Activated CD4-positive, alpha-beta T cell treated with anti-CD3 and anti-CD28 coated beads, Interleukin-2, Interleukin-6, amounts not matched to agents 100 ng/mL and 50 ng/mL, durations not matched to agents 16 hours and 8 hours (primary cell): ENCODE measurements around the gene ANKRD66.
"Not testable (repeated sequence)": the region's sequence is repeated elsewhere in the genome, so short reads cannot be mapped to it uniquely, and the experiment has no call there.

Experiments
- DNase-seq: peaks from one replicate; pipeline ENCODE4 v3.0.0-alpha.2; 2020

ANKRD66 gene

DNA sequence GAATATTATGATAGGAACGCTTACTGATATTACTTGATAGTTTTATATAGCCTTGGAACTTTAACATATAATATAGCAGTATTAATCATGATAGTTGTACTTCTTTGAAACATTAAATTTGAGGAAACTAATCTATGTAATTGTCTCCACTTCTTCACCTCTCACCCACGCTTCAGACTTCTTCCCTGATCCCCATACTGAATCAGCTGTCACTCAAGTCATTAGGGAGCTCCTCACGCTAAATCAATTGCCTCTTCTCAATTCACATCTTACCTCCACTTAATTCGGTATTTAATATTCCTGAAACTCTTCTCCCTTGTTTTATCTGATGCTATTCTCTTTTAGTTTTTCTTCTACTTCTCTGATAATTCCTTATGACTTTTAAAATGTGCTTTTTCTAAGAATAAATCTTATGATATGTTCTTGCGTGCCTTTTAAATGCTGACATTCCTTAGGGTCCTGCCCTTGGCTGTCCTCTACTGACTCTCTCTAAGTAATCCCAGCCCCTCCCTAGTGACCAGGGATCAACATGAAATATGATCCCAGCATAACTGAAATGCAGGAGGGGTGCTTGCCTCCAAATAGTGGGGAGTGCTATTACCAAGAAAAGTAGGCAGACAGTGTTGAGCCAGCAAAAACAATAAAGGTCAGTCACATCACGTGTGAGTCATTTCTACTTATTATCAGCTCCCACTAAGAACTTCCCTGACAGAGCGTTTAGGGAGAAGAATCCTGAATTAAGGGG, 9.9 kb downstream of the ANKRD66 start:
- DNase-seq: no peak

DNA sequence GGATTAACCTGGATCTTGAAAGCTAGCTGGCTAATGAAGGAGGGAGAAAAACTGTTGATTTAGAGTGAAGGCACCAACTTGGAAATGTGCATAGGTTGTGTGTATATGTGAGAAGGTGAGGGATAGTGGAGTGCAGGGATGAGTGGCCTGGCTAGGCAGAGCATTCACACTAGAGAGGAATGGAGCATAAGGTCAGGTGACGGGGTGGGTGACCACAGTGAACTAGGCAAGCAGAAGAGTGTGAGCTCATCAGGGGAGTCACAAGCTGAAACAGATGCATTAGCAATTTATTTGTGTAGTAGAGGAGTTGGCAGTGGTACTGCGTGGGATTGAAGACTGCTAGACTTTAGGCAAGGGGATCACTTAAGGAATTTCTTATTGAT, 10.5 kb downstream of the ANKRD66 start:
- no peak for DNase-seq

DNA sequence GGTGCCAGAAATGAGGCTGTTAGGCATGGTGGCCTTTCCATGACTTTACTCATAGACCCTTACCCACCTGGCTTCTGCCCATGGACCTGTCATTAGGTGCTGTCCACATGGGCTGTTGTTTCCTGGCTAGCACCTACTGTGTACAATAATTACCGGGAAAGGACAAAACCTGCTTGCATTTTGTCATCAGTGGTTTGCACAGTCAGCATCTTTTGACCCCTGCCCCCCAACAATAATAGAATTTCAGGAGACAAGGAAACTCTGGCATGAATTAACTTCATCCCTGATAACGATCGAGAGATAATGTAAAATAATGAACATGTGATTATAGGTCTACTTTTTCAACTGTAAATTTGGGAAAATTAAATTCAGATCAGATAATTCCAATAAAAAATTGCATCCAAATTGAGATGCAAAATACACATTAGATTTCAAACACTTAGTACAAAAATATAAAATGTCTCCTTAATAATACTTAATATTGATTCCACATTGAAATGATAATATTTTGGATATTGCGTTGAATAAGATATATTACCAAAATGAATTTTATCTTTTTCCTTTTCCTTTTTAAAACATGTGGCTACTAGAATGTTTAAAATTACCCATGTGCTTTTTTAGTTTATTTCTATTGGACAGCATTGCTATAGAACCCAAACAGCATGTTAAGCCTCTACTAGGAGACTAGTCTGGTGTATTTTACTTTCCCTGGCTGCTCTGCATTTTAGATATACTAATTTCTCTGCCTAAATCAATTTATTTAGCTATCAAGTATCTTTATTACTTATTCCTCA, 12.4 kb downstream of the ANKRD66 start:
- DNase-seq: no peak

DNA sequence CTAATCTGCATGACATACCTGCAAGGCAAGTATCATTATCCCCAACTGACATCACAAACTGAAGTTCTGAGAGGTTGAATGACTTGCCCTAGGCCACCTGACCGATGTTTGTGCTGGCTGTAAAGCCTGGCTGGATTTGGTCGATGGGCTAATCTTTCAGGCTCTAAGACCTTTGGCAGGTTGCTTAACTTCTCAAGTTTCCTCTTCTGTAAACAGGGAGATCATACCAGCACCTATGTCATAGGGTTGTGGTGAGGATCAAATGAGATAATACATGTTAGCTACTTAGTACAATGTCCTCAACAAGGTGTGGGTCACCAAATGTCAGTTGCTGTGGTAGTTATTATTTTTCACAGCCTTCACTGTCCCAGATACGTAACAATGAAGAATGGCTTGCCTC, 14.2 kb downstream of the ANKRD66 start:
- no peak for DNase-seq

DNA sequence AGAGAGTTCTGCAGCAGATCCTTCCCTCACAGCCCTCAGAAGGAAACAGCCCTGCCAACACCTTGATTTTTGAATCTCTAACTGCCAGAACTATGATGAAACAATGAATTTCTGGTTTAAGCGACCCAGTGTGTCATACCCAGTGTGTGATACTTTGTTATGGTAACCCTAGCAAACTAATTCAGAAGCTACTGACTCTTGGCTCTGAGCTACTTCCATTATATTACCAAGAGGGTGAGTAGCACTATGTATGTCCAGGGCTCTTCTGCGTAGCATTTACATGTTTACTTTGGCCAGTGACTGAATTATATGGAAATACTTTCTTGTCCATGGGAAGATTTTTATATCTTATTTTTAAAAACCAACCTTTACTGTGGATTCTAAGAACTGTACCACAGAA, 16.7 kb downstream of the ANKRD66 start:
- DNase-seq: no peak

DNA sequence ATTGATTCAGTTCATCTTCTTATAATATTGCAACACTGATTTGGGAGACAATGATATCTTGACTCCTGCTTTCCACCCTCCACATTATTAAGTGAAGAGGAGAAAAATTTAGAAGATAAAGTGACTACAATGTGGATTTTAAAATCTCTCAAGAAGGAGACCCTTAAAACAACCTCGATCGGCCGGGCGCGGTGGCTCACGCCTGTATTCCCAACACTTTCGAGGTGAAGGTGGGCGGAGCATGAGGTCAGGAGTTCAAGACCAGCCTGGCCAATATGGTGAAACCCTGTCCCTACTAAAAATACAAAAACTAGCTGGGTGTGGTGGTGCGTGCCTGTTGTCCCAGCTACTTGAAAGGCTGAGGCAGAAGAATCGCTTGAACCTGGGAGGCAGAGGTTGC, 17.5 kb downstream of the ANKRD66 start:
- DNase-seq: not testable (repeated sequence)

DNA sequence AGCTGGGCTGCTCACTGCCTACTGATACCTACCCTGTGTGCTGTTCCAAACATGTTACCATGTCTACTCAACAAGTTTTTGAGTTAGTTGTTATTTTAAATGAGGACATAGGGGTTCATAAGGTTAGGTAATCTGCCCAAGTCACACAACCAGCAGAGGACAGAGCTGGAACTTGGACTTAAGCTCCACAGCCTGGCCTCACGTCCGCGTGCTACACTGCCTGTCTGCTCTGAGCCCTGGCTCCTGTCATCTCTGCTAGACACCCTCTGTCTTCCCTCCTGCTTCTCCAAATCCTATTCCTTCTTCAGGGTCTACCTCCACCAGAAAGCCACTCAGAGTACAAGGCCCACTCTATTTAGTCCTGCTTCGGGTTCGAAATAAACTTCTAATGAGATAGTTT, 18.2 kb downstream of the ANKRD66 start:
- DNase-seq: no peak

DNA sequence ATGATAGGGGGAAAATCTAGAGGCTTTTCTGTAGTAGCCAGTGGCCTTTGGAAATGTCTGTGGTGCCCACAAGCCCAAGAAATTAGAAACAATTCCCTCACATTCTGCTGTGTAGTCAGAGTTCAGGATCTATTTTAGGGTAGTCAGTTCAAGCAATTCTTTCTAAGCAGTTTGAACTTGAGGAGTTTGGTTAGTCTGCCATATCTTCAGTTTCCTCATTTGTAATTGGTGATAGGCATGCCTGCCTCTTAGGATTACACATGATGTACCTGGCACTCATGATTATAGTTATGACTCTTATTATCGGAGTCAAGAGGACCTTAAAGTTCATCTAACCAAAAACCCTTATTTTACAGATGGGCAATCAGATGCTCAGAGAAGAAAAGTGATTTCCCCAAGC, 25.3 kb downstream of the ANKRD66 start:
- no peak for DNase-seq

DNA sequence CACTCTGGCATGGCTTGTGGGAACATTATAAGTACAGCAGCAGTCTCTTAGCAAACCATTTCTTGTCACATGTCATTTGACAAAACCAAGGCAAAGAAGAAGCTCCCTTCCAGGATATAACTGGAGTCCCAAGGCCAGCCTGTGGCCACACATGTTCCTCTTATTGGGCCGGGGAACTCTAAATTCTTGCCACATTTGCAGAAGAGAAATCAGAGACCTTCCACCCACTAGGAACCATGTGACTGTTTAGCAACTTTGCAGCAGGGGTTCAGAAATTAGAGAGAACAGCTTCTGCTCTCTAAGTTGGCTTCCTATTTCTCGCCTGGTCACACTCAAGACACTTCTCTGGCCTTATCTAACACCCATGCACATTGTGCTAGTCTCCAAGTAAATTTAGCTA, 26.0 kb downstream of the ANKRD66 start:
- DNase-seq: no peak

DNA sequence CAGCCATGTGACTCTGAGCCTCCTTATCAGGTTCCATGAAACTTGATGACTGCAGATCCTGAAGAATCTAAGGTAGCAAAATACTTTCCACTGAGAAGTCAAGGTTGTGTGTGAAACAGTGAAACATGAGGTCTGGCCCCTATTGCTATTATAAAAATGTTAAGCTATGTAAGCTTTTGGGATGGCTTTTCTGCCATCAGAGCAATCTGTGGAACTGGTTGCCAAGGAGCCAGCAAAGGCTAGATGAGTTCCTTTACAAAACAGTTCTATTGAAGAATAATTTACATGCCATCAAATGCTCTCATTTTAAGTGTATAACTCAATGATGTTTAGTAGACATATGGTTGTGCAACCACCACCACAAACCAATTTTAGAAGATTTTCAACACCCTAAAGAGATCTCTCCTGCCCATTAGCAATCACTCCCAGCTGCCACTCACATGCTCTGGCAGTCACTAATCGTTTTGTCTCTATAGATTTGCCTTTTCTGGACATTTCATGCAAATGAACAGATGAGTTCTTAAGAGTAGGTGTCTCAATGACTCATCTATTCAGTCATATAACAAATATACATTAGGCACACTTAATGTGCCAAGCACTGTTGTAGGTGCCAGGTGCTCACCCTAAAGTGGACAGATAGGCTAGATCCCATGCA, 26.6 kb downstream of the ANKRD66 start:
- no peak for DNase-seq

DNA sequence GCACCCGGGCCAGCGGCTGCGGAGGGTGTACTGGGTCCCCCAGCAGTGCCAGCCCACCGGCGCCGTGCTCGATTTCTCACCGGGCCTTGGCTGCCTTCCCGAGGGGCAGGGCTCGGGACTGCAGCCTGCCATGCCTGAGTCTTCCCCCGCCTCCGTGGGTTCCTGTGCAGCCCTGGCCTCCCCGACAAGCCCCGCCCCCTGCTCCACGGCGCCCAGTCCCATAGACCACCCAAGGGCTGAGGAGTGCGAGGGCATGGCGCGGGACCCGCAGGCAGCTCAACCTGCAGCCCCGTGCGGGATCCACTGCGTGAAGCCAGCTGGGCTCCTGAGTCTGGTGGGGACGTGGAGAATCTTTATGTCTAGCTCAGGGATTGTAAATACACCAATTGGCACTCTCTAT, 28.0 kb downstream of the ANKRD66 start:
- not testable (repeated sequence) for DNase-seq

DNA sequence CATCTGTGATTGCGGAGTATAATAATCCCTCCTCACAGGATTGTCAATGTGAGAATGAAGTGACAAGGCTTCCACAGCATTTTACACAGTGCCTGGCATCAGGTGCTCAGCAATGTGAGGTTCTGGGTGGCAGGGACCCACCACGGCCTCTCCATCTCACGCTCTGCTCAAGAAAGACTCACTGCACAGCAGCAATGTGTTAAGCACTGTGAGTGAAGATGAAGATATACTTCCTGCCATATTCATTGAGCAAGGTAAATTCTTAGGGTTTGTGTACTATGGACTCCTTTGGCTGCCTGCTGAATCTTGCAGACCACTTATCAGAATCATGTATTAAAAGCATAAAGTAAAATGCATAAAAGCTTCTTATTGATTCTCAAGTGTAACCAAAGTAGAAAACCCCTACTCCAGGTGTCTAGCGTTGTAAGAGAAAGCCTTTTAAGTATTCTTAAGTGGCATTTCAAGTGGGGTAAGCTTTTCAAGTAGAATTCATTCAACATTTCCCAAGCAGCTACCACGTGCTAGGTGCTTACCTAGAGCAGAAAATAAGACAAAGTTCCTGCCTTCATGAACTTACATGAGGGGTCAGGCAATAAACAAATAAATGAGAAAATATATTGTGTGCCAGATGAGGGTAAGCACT, 29.5 kb downstream of the ANKRD66 start:
- no peak for DNase-seq

DNA sequence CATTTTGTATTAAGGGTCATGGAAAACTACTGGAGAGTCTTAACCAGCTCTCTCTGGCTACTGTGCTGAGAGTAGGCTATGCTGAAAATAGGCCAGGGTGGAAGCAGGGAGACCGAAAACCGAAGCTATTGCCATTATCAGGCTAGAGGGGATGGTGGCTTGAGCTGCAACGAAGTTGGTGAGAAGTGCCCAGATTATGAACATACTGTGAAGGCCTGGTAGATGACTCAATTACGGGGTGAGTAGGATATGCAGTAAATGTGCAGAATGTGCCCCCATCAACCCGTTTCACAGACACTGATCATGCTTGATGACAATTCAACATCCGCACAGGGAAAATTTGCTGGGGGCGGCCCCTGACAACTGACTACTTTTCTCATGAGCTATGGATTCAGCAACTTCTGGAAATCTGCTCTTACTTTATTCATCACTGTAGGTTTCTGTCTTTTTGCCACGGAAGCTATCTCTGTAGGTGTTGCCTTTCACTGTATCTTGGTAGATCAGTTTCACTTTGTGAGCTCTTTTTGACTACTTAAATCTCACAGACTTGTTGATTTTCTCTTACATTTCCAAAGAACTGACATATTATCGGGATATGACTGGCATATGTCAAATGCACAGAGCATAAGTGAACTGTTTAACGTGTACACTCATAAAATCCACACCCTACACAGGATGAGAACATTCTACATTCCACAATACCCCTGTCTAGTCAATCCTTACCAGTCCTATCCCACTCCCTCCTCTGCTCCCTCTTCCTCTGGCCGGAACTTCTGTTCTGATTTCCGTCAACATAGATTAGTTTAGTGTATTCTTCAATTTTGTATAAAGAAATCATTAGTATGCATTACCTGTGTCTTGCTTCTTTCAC, 31.0 kb downstream of the ANKRD66 start:
- no peak for DNase-seq

DNA sequence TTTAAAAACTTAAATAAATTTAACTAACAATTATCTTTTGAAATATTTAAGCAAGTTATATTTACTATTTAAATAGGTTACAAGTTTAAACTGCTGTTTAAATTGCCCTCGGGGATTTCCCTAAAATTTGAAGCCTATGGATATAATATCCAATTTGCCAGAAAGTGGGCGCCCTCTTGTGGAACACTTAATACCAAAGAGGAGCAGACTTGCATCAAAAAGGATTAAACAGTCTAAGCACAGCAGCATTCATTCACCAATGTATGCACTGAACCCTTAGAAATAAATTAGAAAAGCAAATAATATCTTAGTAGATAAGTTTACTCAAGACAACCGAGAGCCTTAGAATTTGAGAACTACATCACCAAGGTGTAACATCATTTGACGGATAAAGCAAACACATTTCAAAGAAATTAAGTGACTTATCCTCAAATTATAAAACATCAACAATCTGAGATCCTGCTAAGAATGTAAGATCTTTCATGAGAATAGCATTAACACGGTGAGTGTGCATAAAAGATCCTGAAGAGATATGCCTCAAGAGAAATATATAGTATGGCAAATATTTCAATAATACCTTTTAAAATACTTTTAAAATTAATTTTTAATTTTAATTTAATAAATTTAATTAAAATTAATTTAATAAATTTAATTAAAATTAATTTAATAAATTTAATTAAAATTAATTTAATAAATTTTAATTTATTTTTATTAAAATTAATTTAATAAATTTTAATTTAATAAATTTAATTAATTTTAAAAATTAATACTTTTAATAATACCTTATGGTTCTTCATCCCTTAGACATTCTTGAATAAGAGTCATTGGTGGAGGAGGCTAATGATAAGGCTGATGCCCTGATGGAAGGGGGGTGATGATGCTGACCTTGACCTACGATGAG, 35.0 kb downstream of the ANKRD66 start:
- peak; percentile 56 for DNase-seq

DNA sequence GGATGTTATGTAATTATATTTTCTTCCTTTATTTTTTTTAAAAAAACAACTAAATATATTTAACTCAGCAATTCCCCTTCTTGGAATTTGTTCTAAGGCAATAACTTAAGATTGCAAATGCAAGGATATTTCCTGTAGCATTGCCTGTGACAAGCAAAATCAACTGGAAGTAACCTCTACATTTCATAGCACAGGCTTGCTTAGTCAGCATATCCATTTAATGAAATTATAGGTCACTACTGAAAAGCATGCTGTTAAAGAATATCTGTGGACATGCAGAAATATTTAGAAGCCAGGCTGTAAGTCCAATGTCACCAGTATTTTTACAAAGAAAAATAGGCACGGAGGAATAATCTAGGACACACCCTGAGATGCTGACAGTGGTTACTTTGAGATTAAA, 37.8 kb downstream of the ANKRD66 start:
- no peak for DNase-seq

DNA sequence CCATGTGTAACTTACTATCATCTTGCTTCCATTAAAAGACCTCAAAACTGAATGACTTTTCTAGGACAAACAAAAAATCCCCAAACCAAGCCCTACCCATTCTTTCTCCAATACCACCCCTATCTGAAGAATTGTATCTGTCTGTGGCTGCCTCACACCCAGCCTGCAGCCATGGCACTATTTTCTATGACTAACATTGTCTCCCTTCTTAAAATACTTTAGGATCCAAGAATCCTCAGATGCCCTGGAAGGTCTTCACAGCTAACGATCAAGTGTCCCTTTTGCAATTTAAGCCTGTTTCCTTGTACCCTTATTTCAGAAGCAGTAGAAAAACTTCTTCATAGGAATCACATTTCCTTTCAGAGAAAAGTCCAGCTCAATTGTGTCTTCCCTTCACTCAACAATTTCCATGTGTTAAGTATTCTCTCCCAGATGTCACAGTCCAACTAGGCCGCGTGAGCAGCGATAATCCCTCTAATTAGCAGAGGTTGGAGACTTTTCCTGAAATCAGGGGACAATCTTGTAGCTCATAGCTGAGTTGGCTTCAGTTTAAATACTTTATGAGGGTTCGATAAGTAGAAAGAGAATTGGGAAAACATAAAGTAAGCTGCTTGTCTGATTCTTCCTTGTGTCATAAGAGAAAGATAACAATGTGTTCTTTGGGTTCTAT, 41.3 kb downstream of the ANKRD66 start:
- DNase-seq: no peak

DNA sequence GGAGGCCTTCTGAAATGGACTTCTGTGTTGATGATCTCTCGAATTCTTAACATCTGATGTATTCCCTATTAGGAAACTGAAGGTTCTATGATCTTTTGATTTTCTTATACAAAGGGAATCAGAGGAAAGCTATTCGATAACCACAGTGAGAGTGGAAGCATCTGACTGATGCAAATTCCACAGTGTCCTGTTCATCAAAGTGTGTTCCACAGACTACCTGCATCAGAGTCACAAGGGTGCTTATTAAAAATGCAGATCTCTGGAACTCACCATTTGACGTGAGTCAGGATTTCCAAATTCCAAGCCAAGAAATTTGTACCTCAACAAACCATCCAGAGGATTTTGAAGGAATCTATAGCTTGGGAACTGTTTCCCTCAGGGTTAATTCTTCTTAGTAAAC, 42.1 kb downstream of the ANKRD66 start:
- no peak for DNase-seq

DNA sequence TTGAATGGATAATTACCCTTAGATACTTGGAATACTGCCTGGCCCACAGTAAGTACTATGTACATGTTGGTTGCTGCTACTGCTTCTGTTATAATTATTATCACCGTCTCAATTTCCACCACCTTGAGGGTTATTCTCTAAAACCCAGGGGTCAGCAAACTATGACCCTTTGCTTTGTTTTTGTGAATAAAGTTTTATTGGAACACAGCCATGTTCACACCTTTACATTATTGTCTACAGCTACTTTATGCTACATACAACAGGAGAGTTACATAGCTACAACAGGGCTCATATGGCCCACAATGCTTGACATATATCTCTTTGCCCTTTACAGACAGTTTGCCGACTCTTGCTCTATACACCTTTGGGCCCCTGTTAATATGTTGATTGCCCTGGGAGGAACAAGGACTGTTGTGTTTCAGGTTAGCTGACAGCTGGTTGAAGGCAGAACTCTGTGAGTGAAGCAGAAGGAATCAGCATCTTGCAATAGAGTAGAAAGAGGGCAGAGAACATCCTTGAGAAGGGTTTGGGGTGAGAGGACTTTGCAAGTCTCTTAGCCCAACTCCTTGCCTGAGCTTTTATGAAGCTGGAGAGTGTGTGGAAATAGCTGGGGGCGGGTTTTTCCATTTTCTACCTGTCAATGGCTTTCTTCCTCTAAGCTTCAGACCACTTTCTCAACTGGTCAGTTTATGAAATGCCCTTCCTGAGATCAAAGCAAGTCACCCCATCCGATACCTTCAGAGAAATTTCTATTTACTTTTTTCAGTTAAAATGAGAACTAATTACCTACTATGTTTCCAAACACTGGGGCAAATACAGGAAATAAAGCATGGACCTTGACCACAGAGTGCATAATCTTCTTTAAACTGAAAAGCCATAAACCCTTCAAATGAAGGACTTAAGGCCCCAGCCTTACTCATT, 43.0 kb downstream of the ANKRD66 start:
- no peak for DNase-seq

DNA sequence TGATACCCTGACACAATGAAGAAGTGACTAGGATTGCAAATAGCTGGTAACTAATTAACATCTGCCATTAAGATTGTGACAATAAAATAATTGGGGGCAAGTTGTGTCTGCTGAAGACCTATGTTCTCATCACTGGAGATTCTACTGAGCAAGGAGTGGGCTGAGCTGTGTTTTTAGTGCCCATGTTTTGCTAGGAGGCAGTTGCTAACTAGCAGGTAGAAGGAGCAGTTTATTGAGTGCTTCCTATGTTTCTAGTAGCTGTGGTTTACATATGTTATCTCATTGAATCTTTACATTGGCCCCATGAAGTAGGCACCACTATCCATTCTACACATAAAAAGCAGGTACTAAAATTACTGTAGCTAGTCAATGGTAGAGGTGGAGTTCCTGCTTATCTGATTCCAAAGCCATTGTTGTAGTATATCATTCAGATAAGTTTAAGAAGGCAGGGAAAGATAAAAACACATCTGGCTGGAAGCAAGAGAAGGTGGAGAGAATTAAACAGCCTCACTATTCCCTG, 43.7 kb downstream of the ANKRD66 start:
- DNase-seq: no peak
